Measurements from ENCODE around the gene SYNCRIP. TPM values are rescaled to one million over a fixed set of nuclear protein-coding genes. Genes with fewer than 3 reads are reported as not detected.

The SYNCRIP gene
- total RNA-seq, 1 donor, result 59.4 TPM

DNA sequence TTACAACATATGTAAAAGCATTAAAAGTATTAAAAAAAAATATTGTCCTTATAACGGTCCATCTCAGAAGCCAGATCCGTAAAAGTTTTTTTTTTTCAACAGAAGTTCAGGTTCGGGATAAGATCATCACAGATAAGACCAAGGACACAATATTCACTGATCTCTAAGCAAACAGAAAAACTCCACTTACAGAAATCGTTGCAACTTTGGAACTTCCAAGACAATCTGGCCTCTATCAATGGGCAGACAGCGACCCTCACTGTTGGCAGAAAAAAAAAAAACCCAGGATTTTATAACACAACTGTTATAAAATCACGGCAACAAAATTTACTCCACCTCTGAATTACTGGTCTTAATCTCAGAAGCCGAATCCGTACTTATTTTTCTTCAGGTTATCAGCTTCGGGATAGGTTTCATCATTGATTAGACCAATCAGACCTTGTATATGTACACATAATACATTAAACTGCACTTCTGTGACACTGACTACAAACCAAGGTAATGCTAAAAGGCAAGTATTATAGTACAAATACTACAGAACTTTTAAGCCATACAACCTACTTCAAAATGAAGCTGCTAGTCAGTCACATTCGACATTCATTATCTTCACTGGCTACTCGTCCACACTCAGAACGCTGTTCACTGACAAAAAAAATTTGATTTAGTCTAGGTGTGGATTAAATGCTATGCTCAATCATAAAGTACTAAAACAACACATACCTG lies 34.7 kb upstream of the SYNCRIP start:
- Histone ChIP-seq H3K36me3 (ENCODE audit: insufficient read depth, low read length) (peaks cover 36% of the 10 kb centered on the region), H3K4me2 (ENCODE audit: insufficient read depth, low read length) (peak overlapping the region; percentile 92), H3K4me3 (ENCODE audit: insufficient read depth, low read length) (peak overlapping the region; percentile 87), H3K79me2 (ENCODE audit: insufficient read depth, low read length) (peaks cover 46% of the 10 kb centered on the region), H2AFZ (ENCODE audit: low read length) (no peak overlapping the region), H3K27ac (ENCODE audit: low read depth, low read length) (peak overlapping the region; percentile 79), H3K27me3 (ENCODE audit: insufficient read depth, low read length) (no peaks in the 10 kb centered on the region), H3K4me1 (ENCODE audit: insufficient read depth, low read length) (peaks cover 18% of the 10 kb centered on the region), H3K9me3 (ENCODE audit: low read depth, low read length) (no peaks in the 10 kb centered on the region), H4K20me1 (ENCODE audit: insufficient read depth, low read length) (peaks cover 38% of the 10 kb centered on the region)
- TF ChIP-seq, protein P1, sequence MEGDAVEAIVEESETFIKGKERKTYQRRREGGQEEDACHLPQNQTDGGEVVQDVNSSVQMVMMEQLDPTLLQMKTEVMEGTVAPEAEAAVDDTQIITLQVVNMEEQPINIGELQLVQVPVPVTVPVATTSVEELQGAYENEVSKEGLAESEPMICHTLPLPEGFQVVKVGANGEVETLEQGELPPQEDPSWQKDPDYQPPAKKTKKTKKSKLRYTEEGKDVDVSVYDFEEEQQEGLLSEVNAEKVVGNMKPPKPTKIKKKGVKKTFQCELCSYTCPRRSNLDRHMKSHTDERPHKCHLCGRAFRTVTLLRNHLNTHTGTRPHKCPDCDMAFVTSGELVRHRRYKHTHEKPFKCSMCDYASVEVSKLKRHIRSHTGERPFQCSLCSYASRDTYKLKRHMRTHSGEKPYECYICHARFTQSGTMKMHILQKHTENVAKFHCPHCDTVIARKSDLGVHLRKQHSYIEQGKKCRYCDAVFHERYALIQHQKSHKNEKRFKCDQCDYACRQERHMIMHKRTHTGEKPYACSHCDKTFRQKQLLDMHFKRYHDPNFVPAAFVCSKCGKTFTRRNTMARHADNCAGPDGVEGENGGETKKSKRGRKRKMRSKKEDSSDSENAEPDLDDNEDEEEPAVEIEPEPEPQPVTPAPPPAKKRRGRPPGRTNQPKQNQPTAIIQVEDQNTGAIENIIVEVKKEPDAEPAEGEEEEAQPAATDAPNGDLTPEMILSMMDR (IDR thresholded peaks at IDR 0.05; ENCODE audit: extremely low read depth, low read depth, low read length), result peak; percentile 37
- no peak for DNase-seq (ENCODE audit: insufficient read length, low spot score, missing footprints)

DNA sequence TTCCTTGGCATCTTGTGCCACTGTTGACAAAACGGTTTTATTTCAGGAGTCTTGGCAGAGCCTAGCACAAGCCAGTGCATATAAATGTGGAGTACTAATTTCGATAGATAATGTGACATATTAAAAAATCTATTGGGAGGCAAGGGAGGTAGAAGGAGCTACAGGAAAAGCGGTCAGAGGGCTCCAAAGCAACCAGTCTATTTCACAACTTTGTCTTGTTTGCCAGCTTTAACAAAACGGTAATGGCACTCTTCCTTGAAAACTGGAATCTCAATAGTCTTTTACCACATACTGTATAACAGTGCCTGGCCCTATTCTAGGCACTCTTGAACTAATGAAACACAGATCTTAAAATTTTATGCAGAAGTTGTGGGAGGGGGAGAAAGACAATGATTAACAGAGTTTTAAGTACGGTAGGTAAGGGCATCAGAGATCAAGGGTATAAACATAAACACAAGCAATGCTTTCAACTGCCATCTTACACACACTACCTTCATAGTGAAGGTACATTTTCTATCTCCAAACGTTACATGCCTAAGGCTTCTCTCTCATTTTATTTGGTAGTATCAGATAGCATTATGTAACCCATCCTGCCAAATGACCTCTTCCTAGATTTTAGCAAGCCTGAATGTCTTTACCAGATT lies 33.5 kb upstream of the SYNCRIP start:
- TF ChIP-seq, protein P1 (IDR thresholded peaks at IDR 0.05; ENCODE audit: extremely low read depth, low read depth, low read length), result no peak
- Histone ChIP-seq H2AFZ (ENCODE audit: low read length) (no peak overlapping the region), H3K36me3 (ENCODE audit: insufficient read depth, low read length) (peaks cover 40% of the 10 kb centered on the region), H3K27ac (ENCODE audit: low read depth, low read length) (peak overlapping the region; percentile 79), H4K20me1 (ENCODE audit: insufficient read depth, low read length) (peaks cover 38% of the 10 kb centered on the region), H3K79me2 (ENCODE audit: insufficient read depth, low read length) (peaks cover 46% of the 10 kb centered on the region), H3K9me3 (ENCODE audit: low read depth, low read length) (no peaks in the 10 kb centered on the region), H3K4me3 (ENCODE audit: insufficient read depth, low read length) (peak overlapping the region; percentile 87), H3K4me1 (ENCODE audit: insufficient read depth, low read length) (peaks cover 18% of the 10 kb centered on the region), H3K4me2 (ENCODE audit: insufficient read depth, low read length) (peak overlapping the region; percentile 92), H3K27me3 (ENCODE audit: insufficient read depth, low read length) (no peaks in the 10 kb centered on the region)
- DNase-seq (ENCODE audit: insufficient read length, low spot score, missing footprints), result no peak

DNA sequence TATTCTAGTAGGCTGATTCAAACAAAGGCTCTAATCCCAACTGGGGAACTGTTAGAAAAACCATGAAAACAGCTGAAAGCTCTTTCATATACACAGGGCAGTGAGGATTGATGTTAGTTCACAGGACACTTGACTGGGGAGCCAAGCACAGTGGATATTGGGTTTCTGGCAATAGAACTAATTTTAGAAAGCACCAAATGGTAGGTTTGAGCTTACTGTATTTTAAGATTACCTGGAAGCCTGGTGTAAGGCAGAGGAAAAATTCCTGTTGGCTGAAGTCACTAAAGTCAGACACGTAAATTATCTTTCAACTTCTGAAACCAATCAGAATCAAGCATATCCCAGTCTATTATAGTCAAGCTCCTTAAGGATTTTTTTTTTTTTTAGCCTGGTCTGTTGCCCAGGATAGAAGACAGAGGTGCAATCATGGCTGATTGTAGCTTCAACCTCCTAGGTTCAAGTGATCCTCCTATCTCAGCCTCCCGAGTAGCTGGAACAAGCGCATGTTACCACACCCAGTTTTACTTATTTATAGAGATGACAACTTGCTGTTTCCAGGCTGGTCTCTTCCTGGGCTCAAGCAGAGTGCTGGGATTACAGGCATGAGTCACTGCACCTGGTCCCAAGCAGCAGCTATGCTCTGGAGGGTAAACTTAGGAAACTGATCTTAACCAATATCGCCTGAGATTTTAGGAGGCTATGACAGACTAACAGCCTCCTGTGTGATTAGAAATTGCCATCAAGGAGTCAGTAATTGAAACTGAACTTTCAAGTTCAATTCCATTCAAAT lies 32.5 kb upstream of the SYNCRIP start:
- Histone ChIP-seq H3K4me1 (ENCODE audit: insufficient read depth, low read length) (peaks cover 18% of the 10 kb centered on the region), H3K9me3 (ENCODE audit: low read depth, low read length) (no peaks in the 10 kb centered on the region), H4K20me1 (ENCODE audit: insufficient read depth, low read length) (peaks cover 42% of the 10 kb centered on the region), H3K36me3 (ENCODE audit: insufficient read depth, low read length) (peaks cover 40% of the 10 kb centered on the region), H2AFZ (ENCODE audit: low read length) (no peak overlapping the region), H3K4me3 (ENCODE audit: insufficient read depth, low read length) (peak overlapping the region; percentile 87), H3K79me2 (ENCODE audit: insufficient read depth, low read length) (peaks cover 46% of the 10 kb centered on the region), H3K27me3 (ENCODE audit: insufficient read depth, low read length) (no peaks in the 10 kb centered on the region), H3K4me2 (ENCODE audit: insufficient read depth, low read length) (peak overlapping the region; percentile 92), H3K27ac (ENCODE audit: low read depth, low read length) (peak overlapping the region; percentile 79)
- TF ChIP-seq, protein P1 (IDR thresholded peaks at IDR 0.05; ENCODE audit: extremely low read depth, low read depth, low read length), result no peak
- peak; percentile 76 for DNase-seq (ENCODE audit: insufficient read length, low spot score, missing footprints)

All from osteoblast (primary cell).